ENCODE data around the gene METTL23. TPM values are rescaled to one million over a fixed set of nuclear protein-coding genes. Genes with fewer than 3 reads are reported as not detected.
"Not testable (repeated sequence)": the region's sequence is repeated elsewhere in the genome, so short reads cannot be mapped to it uniquely, and the experiment has no call there.

The METTL23 gene
- polyA plus RNA-seq, 10 donors: 20.6 to 26.1 (median 21.3) TPM

- peak; percentile 70 to 85 (median 72) for DNase-seq
Observed at GRCh38 chr17:76710863-76711611, 15.6 kb upstream of the METTL23 start, which contains the start of gene MXRA7. Gene MXRA7, minus strand, starts transcription at chr17:76710965. Its CDS starts 19 bp downstream, at chr17:76710946.

- DNase-seq: not testable (repeated sequence)
Observed at GRCh38 chr17:76712321-76712720, 14.3 kb upstream of the METTL23 start.

- no peak for DNase-seq
Observed at GRCh38 chr17:76713765-76714164, 12.9 kb upstream of the METTL23 start.

GRCh38 chr17:76714336-76714735, 12.3 kb upstream of the METTL23 start:
- DNase-seq: no peak

- peak in 2 of 3 donors; percentile 74 to 75 for DNase-seq
Observed at GRCh38 chr17:76714822-76715495, 11.7 kb upstream of the METTL23 start.

- DNase-seq: no peak
Observed at GRCh38 chr17:76715496-76715830, 11.2 kb upstream of the METTL23 start.

GRCh38 chr17:76716146-76716838, 10.3 kb upstream of the METTL23 start:
- DNase-seq: peak in 1 of 3 donors; percentile 90

- no peak for DNase-seq
Observed at GRCh38 chr17:76716839-76717215, 9.8 kb upstream of the METTL23 start.

- DNase-seq: no peak
Observed at GRCh38 chr17:76718516-76718915, 8.1 kb upstream of the METTL23 start.

GRCh38 chr17:76720211-76720610, 6.4 kb upstream of the METTL23 start:
- DNase-seq: no peak

- DNase-seq: no peak
Observed at GRCh38 chr17:76720941-76721340, 5.7 kb upstream of the METTL23 start.

GRCh38 chr17:76721463-76721862, 5.2 kb upstream of the METTL23 start:
- no peak for DNase-seq

- DNase-seq: no peak
Observed at GRCh38 chr17:76722279-76722678, 4.4 kb upstream of the METTL23 start.

- DNase-seq: not testable (repeated sequence)
Observed at GRCh38 chr17:76722977-76723376, 3.7 kb upstream of the METTL23 start.

GRCh38 chr17:76723812-76724211, 2.8 kb upstream of the METTL23 start:
- no peak for DNase-seq

- DNase-seq: peak in 1 of 3 donors; percentile 62
Observed at GRCh38 chr17:76725580-76726230, 934 bp upstream of the METTL23 start.

- DNase-seq: peak; percentile 97 to 98 (median 97)
Observed at GRCh38 chr17:76726231-76726775, 336 bp upstream of the METTL23 start, which contains the start of gene JMJD6. Gene JMJD6, minus strand, starts transcription at chr17:76726606. Its CDS starts 131 bp downstream, at chr17:76726475.

- peak in 1 of 3 donors; percentile 21 for DNase-seq
Observed at GRCh38 chr17:76727745-76728456, 1.3 kb downstream of the METTL23 start.

GRCh38 chr17:76731800-76732733, 5.4 kb downstream of the METTL23 start:
- DNase-seq: not testable (repeated sequence)
